Stomach (tissue), 9 donors: ENCODE results near the gene GNAS-AS1. TPM values are rescaled to one million over a fixed set of nuclear protein-coding genes. Genes with fewer than 3 reads are reported as not detected.

ENCODE experiments used
- DNase-seq, 2 donors: peaks; one replicate each; pipeline versions ENCODE4 v3.0.0 to v3.0.0-alpha.2; 2013 to 2019
- H3K27ac ChIP-seq, 5 donors: fragments of 200-600 bp in 4 of 5; sonication (generic) in 4 of 5; one replicate each; pipeline ENCODE4 v1.5.1; 2013 to 2019; ENCODE audit warnings: mild to moderate bottlenecking in 1 of 5, moderate library complexity in 1 of 5
- H3K27me3 ChIP-seq, 3 donors: fragments of 200-600 bp; sonication (generic); one replicate each; pipeline ENCODE4 v1.5.1; 2017 to 2019; ENCODE audit warnings: mixed run types in 1 of 3
- H3K36me3 ChIP-seq, 4 donors: fragments of 200-600 bp; sonication (generic); 1 replicate in 3 of 4; 2 replicates in 1 of 4; pipeline ENCODE4 v1.5.1; 2016 to 2019
- H3K4me1 ChIP-seq, 4 donors: fragments of 200-600 bp; sonication (generic); one replicate each; pipeline ENCODE4 v1.5.1; 2016 to 2019
- H3K4me3 ChIP-seq, 4 donors: fragments of 200-600 bp; sonication (generic) in 3 of 4; one replicate each; pipeline ENCODE4 v1.5.1; 2016 to 2019; ENCODE audit warnings: mild to moderate bottlenecking in 1 of 4
- H3K9me3 ChIP-seq, 4 donors: fragments of 200-600 bp; sonication (generic); one replicate each; pipeline ENCODE4 v1.5.1; 2016 to 2019
- EP300 ChIP-seq: sonication (generic); formaldehyde crosslinking; IDR thresholded peaks from one replicate; pipeline ENCODE4 v1.6.1; 2017; ENCODE audit warnings: antibody characterized with exemption
- POLR2A ChIP-seq, 4 donors: fragments of 450-650 bp; IDR thresholded peaks; one replicate each; pipeline ENCODE4 v1.6.1; 2016; ENCODE audit warnings: antibody characterized with exemption in 4 of 4, control low read depth in 2 of 4, mild to moderate bottlenecking in 1 of 4, moderate library complexity in 1 of 4
- POLR2AphosphoS5 ChIP-seq, 3 donors: sonication (generic); formaldehyde crosslinking; IDR thresholded peaks; one replicate each; pipeline ENCODE4 v1.6.1; 2016; ENCODE audit warnings: antibody characterized with exemption in 3 of 3
- WGBS, 5 donors: extraction: QIAGEN DNeasy Blood & Tissue Kit in 3 of 5; methylation state at CpG; one replicate each; pipeline versions ENCODE4 v1.1.5 to v1.1.7; 2013 to 2018; 5-methylcytosine and 5-hydroxymethylcytosine counted together
- intact Hi-C: fragments of 100-400 bp; cut with DNase I; formaldehyde crosslinking; loops from one replicate; pipeline ENCODE4 v1.15.1; 2023; ENCODE audit warnings: low total_unique reads
- polyA plus RNA-seq, 3 donors: library from polyadenylated mRNA; stranded (reverse); fragments of 200-250 nt; gene quantifications; one replicate each; pipeline ENCODE4 v1.2.3, GENCODE V29; 2013
- total RNA-seq, 5 donors: library from RNA; depleted of rRNA; stranded (reverse); fragments of >200 nt; gene quantifications; one replicate each; pipeline versions ENCODE4 v1.1.0 to v1.2.3, GENCODE V29; 2014 to 2016
- TF ChIP-seq, protein P1 (sequence below), 7 experiments: fragments of 450-650 bp in 4 of 7; fragments of 200-600 bp in 3 of 7; sonication (generic) in 3 of 7; IDR thresholded peaks; one replicate each; pipeline ENCODE4 v1.5.1; 2016 to 2019; ENCODE audit warnings: antibody characterized with exemption in 7 of 7, control low read depth in 2 of 7, mild to moderate bottlenecking in 1 of 7
- donor health status: healthy with polysubstance abuse.
- donor health status: Bipolar disorder and iron deficiency.
- donor health status: healthy.

Gene GNAS-AS1
- total and polyA plus RNA-seq, 8 donors: 0.15 to 45.5 (median 1.8) TPM; not detected in 4

DNA sequence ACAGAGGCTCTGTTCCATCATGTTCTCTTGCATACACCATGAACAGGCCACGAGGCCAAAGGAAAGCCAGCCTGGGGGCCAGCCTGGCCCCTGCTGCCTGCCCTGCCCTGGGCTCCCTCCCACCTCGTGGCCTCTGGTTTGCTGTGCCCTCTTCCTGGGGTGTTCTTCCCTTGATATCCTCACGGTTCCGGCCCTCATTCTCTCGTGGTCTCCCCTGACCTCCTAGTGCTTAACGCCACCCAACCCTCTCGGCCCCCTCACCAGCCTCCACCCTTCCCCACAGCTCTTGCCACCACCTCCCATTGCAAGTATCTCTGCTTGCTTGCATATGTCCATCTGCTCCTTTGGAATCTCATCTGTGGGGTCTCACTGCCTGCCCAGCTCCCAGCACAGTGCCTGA, 73.0 kb downstream of the GNAS-AS1 start:
- Histone ChIP-seq H3K4me3 (no peak overlapping the region), H3K36me3 (no peaks in the 10 kb centered on the region), H3K9me3 (no peaks in the 10 kb centered on the region), H3K27ac (no peak overlapping the region), H3K4me1 (no peaks in the 10 kb centered on the region), H3K27me3 (peaks cover 0 to 60% (median 0%) of the 10 kb centered on the region in 3 donors)
- no peak for TF ChIP-seq POLR2AphosphoS5 (IDR thresholded peaks at IDR 0.05)
- no peak for TF ChIP-seq EP300
- TF ChIP-seq, protein P1, sequence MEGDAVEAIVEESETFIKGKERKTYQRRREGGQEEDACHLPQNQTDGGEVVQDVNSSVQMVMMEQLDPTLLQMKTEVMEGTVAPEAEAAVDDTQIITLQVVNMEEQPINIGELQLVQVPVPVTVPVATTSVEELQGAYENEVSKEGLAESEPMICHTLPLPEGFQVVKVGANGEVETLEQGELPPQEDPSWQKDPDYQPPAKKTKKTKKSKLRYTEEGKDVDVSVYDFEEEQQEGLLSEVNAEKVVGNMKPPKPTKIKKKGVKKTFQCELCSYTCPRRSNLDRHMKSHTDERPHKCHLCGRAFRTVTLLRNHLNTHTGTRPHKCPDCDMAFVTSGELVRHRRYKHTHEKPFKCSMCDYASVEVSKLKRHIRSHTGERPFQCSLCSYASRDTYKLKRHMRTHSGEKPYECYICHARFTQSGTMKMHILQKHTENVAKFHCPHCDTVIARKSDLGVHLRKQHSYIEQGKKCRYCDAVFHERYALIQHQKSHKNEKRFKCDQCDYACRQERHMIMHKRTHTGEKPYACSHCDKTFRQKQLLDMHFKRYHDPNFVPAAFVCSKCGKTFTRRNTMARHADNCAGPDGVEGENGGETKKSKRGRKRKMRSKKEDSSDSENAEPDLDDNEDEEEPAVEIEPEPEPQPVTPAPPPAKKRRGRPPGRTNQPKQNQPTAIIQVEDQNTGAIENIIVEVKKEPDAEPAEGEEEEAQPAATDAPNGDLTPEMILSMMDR (IDR thresholded peaks at IDR 0.05): no peak
- no peak for TF ChIP-seq POLR2A (IDR thresholded peaks at IDR 0.05)
- intact Hi-C loops: no loop called here
- 74 to 79% (median 76%) methylated on average over 7 of the region's 7 CpGs for WGBS, 5 donors
- DNase-seq: no peak

DNA sequence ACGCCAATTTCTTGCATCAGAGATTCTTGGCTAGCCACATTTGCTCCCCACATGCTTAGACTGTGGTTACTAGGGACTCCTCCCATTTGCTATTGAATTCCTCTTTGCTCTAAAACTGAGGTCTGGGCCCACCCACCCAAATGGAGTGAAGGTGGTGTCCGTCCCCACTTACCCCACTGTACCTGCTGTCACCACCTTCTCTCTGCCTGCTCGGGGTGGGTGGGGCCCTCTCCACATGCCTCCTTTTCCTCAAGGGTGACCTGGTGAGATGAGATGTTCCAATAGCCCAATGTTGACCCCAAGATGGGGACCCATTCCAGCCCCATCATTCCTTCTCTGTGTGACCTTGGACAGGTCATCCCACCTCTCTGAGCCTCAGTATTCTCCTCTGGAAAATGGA, 74.6 kb downstream of the GNAS-AS1 start:
- peaks cover 0 to 60% (median 0%) of the 10 kb centered on the region in 3 donors for H3K27me3 ChIP-seq
- TF ChIP-seq POLR2A (IDR thresholded peaks at IDR 0.05): no peak
- no peak for TF ChIP-seq POLR2AphosphoS5 (IDR thresholded peaks at IDR 0.05)
- no peak for TF ChIP-seq EP300
- H3K27ac ChIP-seq: no peak overlapping the region
- intact Hi-C loops: no loop called here
- no peak for DNase-seq
- no peaks in the 10 kb centered on the region for H3K36me3 ChIP-seq
- H3K4me3 ChIP-seq: no peak overlapping the region
- H3K4me1 ChIP-seq: no peaks in the 10 kb centered on the region
- no peaks in the 10 kb centered on the region for H3K9me3 ChIP-seq
- WGBS, 5 donors: 75 to 84% (median 78%) methylated on average over 3 of the region's 3 CpGs

DNA sequence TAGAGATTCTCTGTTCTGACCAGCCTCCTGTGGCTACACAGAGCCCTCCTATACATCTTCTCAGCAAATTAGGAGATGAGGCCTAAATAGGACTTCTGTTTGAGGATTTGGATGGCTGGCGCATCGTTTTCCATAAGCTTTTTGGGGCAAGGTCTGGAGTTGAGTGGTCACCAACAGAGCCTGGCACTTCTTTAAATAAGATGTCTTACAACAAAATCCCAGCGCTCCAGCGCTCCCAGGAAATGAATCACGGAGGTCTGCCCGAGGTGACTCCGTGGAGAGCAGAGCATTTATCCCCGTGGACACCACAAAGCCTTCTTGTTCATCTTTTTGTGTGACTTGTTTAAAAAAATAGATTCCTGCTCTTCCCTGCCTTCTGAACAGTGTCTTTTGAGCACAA, 75.3 kb downstream of the GNAS-AS1 start:
- no peak for DNase-seq
- TF ChIP-seq POLR2AphosphoS5 (IDR thresholded peaks at IDR 0.05) (no peak), EP300 (no peak), POLR2A (IDR thresholded peaks at IDR 0.05) (no peak)
- TF ChIP-seq, protein P1 (IDR thresholded peaks at IDR 0.05): no peak
- Histone ChIP-seq H3K36me3 (no peaks in the 10 kb centered on the region), H3K27me3 (peaks cover 0 to 62% (median 0%) of the 10 kb centered on the region in 3 donors), H3K9me3 (no peaks in the 10 kb centered on the region), H3K27ac (no peak overlapping the region), H3K4me3 (no peak overlapping the region), H3K4me1 (no peaks in the 10 kb centered on the region)
- 87 to 90% (median 88%) methylated on average over 8 of the region's 8 CpGs for WGBS, 5 donors
- intact Hi-C loops: no loop called here

DNA sequence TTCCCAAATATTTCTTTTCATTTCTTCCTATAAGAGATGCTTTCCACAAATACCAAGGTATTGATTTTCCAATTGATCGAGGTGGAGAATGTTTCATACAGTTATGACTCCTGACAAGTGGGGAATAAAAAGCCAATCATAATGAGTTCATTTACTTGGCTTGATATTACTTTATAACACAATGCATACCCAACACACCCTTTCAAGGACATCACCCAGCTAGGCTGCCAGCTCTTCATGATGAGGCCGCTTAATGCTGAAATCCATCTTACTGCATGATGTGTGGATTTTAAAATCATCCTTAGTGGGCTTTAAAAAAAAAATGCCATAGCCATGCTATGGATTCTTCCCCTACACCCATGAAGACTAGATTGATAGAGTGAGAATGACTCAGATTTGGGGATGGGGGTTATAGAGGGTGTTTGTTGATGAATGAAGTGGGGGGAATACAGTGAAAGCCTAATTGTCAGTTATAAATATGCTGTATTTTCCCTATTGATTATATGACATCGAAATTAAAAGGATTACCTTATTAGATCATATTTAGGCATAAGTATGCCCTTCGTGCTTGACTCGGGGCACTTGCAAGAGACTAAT, 75.9 kb downstream of the GNAS-AS1 start:
- H3K36me3 ChIP-seq: no peaks in the 10 kb centered on the region
- TF ChIP-seq POLR2AphosphoS5 (IDR thresholded peaks at IDR 0.05) (no peak), EP300 (no peak), POLR2A (IDR thresholded peaks at IDR 0.05) (no peak)
- TF ChIP-seq, protein P1 (IDR thresholded peaks at IDR 0.05): no peak
- intact Hi-C loops: no loop called here
- no peak for DNase-seq
- no peaks in the 10 kb centered on the region for H3K4me1 ChIP-seq
- 86 to 90% (median 87%) methylated on average over 5 of the region's 5 CpGs for WGBS, 5 donors
- H3K9me3 ChIP-seq: no peaks in the 10 kb centered on the region
- no peak overlapping the region for H3K27ac ChIP-seq
- no peak overlapping the region for H3K4me3 ChIP-seq
- peaks cover 0 to 66% (median 0%) of the 10 kb centered on the region in 3 donors for H3K27me3 ChIP-seq

DNA sequence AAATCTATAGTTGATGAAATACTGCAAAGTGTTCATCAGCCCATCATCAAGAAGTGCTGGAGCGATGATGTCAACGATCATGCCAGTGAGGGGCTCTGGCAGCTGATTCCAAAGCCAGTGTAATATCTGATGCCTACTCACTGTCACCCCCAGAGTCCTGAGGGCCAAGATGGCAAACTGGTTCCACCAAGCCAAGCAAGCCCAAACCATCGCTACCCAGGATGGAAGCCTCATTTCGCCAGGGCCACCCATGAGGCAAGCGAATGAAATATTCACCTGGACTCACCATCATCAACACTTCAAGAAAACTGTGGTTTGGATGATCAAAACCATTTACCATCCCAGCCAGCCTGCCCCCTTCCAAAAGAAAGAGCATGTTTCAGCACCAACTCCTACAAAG, 76.5 kb downstream of the GNAS-AS1 start:
- Histone ChIP-seq H3K4me1 (no peaks in the 10 kb centered on the region), H3K27ac (no peak overlapping the region), H3K4me3 (no peak overlapping the region), H3K9me3 (no peaks in the 10 kb centered on the region), H3K36me3 (no peaks in the 10 kb centered on the region), H3K27me3 (peaks cover 0 to 71% (median 0%) of the 10 kb centered on the region in 3 donors)
- WGBS, 5 donors: 89 to 98% (median 93%) methylated on average over 5 of the region's 5 CpGs
- intact Hi-C loops: no loop called here
- no peak for DNase-seq
- TF ChIP-seq POLR2A (IDR thresholded peaks at IDR 0.05): no peak
- TF ChIP-seq EP300: no peak
- TF ChIP-seq, protein P1 (IDR thresholded peaks at IDR 0.05): no peak
- no peak for TF ChIP-seq POLR2AphosphoS5 (IDR thresholded peaks at IDR 0.05)
